MM.1S (cell line): ENCODE measurements around the gene ZBTB34.

Source experiments
- CTCF ChIP-seq: fragments of 300-600 bp; sonication (generic); IDR thresholded peaks from 2 replicates; pipeline ENCODE4 v1.5.1; 2016; ENCODE audit warnings: antibody characterized with exemption, low read length, mixed read lengths
- EZH2 ChIP-seq: fragments of 300-600 bp; sonication (generic); optimal IDR thresholded peaks from 2 replicates; pipeline ENCODE3; 2017; ENCODE audit warnings: low read depth, mild to moderate bottlenecking, antibody characterized with exemption, low read length, mixed read lengths

- TF ChIP-seq CTCF (no peak), EZH2 (no peak)
Observed at GRCh38 chr9:126834672-126835071, 25.8 kb upstream of the ZBTB34 start.
